Spleen (tissue), 11 donors: ENCODE data around the gene BRCA1. TPM values are rescaled to one million over a fixed set of nuclear protein-coding genes. Genes with fewer than 3 reads are reported as not detected.
"Not testable (repeated sequence)": the region's sequence is repeated elsewhere in the genome, so short reads cannot be mapped to it uniquely, and the experiment has no call there.

Experiments used
- DNase-seq: peaks from one replicate; pipeline ENCODE4 v3.0.0-alpha.2; 2020
- H3K27ac ChIP-seq, 8 donors: fragments of 200-600 bp; sonication (generic) in 7 of 8; 1 replicate in 4 of 8; 2 replicates in 4 of 8; pipeline versions ENCODE4 v1.5.0 to v1.8.0; 2016 to 2021; ENCODE audit warnings: inconsistent platforms in 4 of 8, mild to moderate bottlenecking in 4 of 8, moderate library complexity in 1 of 8
- H3K27me3 ChIP-seq, 7 donors: fragments of 200-600 bp; sonication (generic) in 6 of 7; replicated peaks in 1 of 7; 1 replicate in 4 of 7; 2 replicates in 3 of 7; pipeline versions ENCODE4 v1.5.0 to v1.8.0; 2016 to 2021; ENCODE audit warnings: inconsistent platforms in 3 of 7, mild to moderate bottlenecking in 1 of 7
- H3K36me3 ChIP-seq, 6 donors: fragments of 200-600 bp; sonication (generic) in 5 of 6; 1 replicate in 4 of 6; 2 replicates in 2 of 6; pipeline versions ENCODE4 v1.5.0 to v1.8.0; 2016 to 2021; ENCODE audit warnings: inconsistent platforms in 2 of 6
- H3K4me1 ChIP-seq, 6 donors: fragments of 200-600 bp; sonication (generic) in 5 of 6; 1 replicate in 3 of 6; 2 replicates in 3 of 6; pipeline versions ENCODE4 v1.5.0 to v1.8.0; 2016 to 2021; ENCODE audit warnings: inconsistent platforms in 3 of 6
- H3K4me3 ChIP-seq, 8 donors: fragments of 200-600 bp; sonication (generic) in 7 of 8; 1 replicate in 4 of 8; 2 replicates in 4 of 8; pipeline versions ENCODE4 v1.5.0 to v1.8.0; 2016 to 2021; ENCODE audit warnings: inconsistent platforms in 4 of 8, mild to moderate bottlenecking in 4 of 8, moderate library complexity in 2 of 8
- H3K9me3 ChIP-seq, 8 donors: fragments of 200-600 bp; sonication (generic) in 7 of 8; 1 replicate in 4 of 8; 2 replicates in 4 of 8; pipeline versions ENCODE4 v1.5.0 to v1.8.0; 2016 to 2021; ENCODE audit warnings: inconsistent platforms in 4 of 8
- POLR2A ChIP-seq, 3 donors: fragments of 450-650 bp; IDR thresholded peaks; one replicate each; pipeline ENCODE4 v1.5.1; 2017; ENCODE audit warnings: antibody characterized with exemption in 3 of 3, mild to moderate bottlenecking in 1 of 3
- POLR2AphosphoS5 ChIP-seq, 3 donors: sonication (generic); formaldehyde crosslinking; IDR thresholded peaks; one replicate each; pipeline ENCODE4 v1.5.1; 2017; ENCODE audit warnings: antibody characterized with exemption in 3 of 3
- WGBS, 5 donors: extraction: QIAGEN DNeasy Blood & Tissue Kit in 3 of 5; methylation state at CpG; one replicate each; pipeline versions ENCODE4 v1.1.5 to v1.1.7; 2013 to 2018; 5-methylcytosine and 5-hydroxymethylcytosine counted together
- intact Hi-C: fragments of 100-400 bp; cut with DNase I; formaldehyde crosslinking; loops from one replicate; pipeline ENCODE4 v1.15.0; 2023; ENCODE audit warnings: low total_unique reads
- polyA plus RNA-seq, 3 donors: library from polyadenylated mRNA; stranded (reverse); fragments of 200-250 nt; gene quantifications; one replicate each; pipeline ENCODE4 v1.2.1, GENCODE V29; 2013
- total RNA-seq, 7 donors: library from RNA; depleted of rRNA in 3 of 7; stranded (reverse); fragments of >200 nt in 3 of 7; fragmentation: NEBNext Ultra II Directional in 4 of 7; extraction: Animal tissue kit (Norgen Biotek cat#: 25700) in 4 of 7; gene quantifications; one replicate each; pipeline versions ENCODE4 v1.1.0 to v1.2.1, GENCODE V29; 2016 to 2021
- TF ChIP-seq, protein P1 (sequence below), 11 experiments: fragments of 200-600 bp in 7 of 11; fragments of 450-650 bp in 4 of 11; sonication (generic) in 4 of 11; IDR thresholded peaks in 8 of 11; conservative IDR thresholded peaks in 3 of 11; 1 replicate in 7 of 11; 2 replicates in 4 of 11; pipeline versions ENCODE4 v1.4.0 to v1.8.0; 2016 to 2021; ENCODE audit warnings: antibody characterized with exemption in 11 of 11, inconsistent platforms in 4 of 11, mild to moderate bottlenecking in 1 of 11
- donor health status: healthy with polysubstance abuse.
- donor health status: DM: no; HTN: no; CAD: no; lungs with moderate emphysema.
- donor health status: DM: no; HTN: no; CAD: no.
- donor health status: Bipolar disorder and iron deficiency.
- donor health status: healthy.
- donor health status: DM: no; HTN: no; CAD: no.
- donor health status: DM: yes; HTN: yes; CAD: no.

BRCA1 gene
- total and polyA plus RNA-seq, 10 donors = 1.3 to 13.6 (median 9.1) TPM

DNA sequence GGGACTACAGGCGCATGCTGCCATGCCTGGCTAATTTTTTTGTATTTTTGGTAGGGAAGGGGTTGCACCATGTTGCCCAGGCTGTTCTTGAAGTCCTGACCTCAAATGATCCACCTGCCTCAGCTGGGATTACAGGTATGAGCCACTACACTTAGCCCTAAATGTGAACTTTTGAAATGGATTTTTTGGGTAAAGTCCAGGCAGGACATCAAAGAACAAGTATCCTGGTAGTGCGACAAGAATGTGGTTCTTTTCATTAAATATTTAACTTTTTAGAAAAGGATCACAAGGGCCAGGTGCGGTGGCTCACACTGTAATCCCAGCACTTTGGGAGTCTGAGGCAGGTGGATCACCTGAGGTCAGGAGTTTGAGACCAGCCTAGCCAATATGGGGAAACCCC, 30.5 kb upstream of the BRCA1 start:
- Histone ChIP-seq H3K4me1 (no peaks in the 10 kb centered on the region), H3K27ac (no peak overlapping the region), H3K36me3 (peaks cover 0 to 26% (median 0%) of the 10 kb centered on the region in 6 donors), H3K9me3 (peaks cover 0 to 9% (median 0%) of the 10 kb centered on the region in 8 donors), H3K4me3 (no peak overlapping the region), H3K27me3 (no peaks in the 10 kb centered on the region)
- TF ChIP-seq, protein P1, sequence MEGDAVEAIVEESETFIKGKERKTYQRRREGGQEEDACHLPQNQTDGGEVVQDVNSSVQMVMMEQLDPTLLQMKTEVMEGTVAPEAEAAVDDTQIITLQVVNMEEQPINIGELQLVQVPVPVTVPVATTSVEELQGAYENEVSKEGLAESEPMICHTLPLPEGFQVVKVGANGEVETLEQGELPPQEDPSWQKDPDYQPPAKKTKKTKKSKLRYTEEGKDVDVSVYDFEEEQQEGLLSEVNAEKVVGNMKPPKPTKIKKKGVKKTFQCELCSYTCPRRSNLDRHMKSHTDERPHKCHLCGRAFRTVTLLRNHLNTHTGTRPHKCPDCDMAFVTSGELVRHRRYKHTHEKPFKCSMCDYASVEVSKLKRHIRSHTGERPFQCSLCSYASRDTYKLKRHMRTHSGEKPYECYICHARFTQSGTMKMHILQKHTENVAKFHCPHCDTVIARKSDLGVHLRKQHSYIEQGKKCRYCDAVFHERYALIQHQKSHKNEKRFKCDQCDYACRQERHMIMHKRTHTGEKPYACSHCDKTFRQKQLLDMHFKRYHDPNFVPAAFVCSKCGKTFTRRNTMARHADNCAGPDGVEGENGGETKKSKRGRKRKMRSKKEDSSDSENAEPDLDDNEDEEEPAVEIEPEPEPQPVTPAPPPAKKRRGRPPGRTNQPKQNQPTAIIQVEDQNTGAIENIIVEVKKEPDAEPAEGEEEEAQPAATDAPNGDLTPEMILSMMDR (IDR thresholded peaks at IDR 0.05 in 8 of 11, conservative IDR thresholded peaks at IDR 0.05 in 3 of 11) = no peak
- TF ChIP-seq POLR2A (IDR thresholded peaks at IDR 0.05) (no peak), POLR2AphosphoS5 (IDR thresholded peaks at IDR 0.05) (no peak)
- DNase-seq = no peak
- 95 to 100% (median 97%) methylated on average over 3 of the region's 3 CpGs for WGBS, 5 donors
- intact Hi-C loops = no loop called here

DNA sequence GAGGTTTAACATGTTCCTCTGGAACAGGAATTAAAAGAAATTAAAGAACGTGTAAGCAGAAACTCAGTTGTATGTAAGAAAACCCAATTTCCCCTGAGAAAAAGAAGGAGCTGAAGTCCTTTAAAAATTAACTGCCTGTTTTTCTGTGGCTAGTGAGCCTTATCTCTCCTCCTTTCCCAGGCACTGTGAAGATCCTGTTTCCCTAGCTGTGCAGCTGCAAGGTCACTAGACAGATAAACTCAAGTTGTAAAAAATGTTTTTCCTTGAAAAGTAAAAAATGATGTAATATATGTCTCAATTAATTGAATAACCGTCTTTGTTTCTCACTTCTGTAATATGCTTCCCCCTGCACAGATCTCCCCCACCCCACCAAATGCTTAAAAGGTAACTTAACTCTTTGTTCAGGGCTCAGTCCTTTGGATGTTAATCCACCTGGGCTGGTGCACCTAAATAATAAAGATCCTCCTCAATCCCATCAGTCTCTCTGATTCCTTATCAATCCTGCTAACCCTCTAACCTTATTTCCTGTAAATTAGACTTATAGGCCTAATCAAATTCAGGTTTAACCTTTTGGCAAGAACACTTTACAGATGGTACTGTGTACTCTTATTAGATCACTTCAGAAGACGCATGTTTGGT, 28.2 kb upstream of the BRCA1 start:
- DNase-seq, H3K4me1 ChIP-seq, H3K27me3 ChIP-seq, H3K27ac ChIP-seq, intact Hi-C loops, H3K9me3 ChIP-seq, H3K4me3 ChIP-seq: not testable (repeated sequence)
- 51 to 76% (median 65%) methylated on average over 3 of the region's 3 CpGs for WGBS, 5 donors
- peaks cover 0 to 22% (median 0%) of the 10 kb centered on the region in 6 donors for H3K36me3 ChIP-seq

DNA sequence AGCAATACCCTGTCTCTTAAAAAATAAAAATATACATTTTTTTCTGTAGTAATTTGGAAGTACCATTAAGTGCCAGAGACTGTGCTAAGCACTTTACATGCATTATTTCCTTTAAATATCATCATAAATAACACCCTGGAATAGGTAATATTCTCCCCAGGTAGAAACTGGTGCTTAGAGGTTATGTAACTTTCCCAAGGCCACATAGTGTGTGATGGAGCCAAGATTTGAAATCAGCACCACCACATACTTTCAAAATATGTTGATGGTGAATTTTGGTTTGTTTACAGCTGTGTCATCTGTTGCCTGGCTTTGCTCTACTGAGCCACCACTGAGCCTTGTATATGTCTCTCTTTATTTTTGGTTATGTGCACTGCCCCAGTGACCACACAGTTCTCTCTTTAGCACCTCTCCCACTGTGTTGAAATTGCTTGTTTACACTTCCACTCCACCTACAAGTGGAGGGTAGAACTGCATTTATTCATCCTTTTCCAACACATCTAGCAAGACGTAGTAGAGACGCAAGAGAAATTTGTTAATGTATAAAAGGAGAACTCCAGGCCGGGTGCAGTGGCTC, 26.8 kb upstream of the BRCA1 start:
- Histone ChIP-seq H3K9me3 (peaks cover 0 to 9% (median 0%) of the 10 kb centered on the region in 8 donors), H3K36me3 (peaks cover 0 to 21% (median 0%) of the 10 kb centered on the region in 6 donors), H3K4me1 (no peaks in the 10 kb centered on the region), H3K27me3 (no peaks in the 10 kb centered on the region), H3K27ac (no peak overlapping the region), H3K4me3 (no peak overlapping the region)
- intact Hi-C loops = no loop called here
- WGBS, 5 donors = 84 to 98% (median 96%) methylated on average over 3 of the region's 3 CpGs
- no peak for DNase-seq
- TF ChIP-seq POLR2A (IDR thresholded peaks at IDR 0.05) = no peak
- TF ChIP-seq POLR2AphosphoS5 (IDR thresholded peaks at IDR 0.05) = no peak
- TF ChIP-seq, protein P1 (IDR thresholded peaks at IDR 0.05 in 8 of 11, conservative IDR thresholded peaks at IDR 0.05 in 3 of 11) = no peak

DNA sequence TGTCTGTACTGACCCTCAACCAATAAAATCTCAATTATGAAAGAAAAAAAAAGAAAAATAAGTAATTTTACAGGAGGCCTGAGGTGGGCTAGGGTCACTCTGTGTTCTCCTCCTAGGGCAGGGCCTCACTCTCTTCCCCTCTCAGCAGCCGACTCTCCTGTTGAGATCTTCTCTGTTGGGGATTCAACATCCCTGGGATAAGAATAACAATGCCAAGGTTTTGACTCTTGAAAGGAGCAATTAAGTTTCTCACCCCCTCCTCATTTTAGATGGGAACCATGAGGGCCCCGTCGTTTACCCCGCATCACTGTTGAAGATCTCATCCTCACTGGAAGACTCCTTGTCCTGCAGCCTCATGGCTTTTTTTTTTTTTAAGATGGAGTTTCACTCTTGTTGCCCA, 21.5 kb upstream of the BRCA1 start:
- Histone ChIP-seq H3K4me1 (no peaks in the 10 kb centered on the region), H3K4me3 (no peak overlapping the region), H3K36me3 (peaks cover 0 to 42% (median 2%) of the 10 kb centered on the region in 6 donors), H3K9me3 (no peaks in the 10 kb centered on the region), H3K27me3 (no peaks in the 10 kb centered on the region), H3K27ac (no peak overlapping the region)
- intact Hi-C loops = no loop called here
- no peak for DNase-seq
- WGBS, 5 donors = 93 to 99% (median 96%) methylated on average over 4 of the region's 4 CpGs
- no peak for TF ChIP-seq POLR2AphosphoS5 (IDR thresholded peaks at IDR 0.05)
- TF ChIP-seq POLR2A (IDR thresholded peaks at IDR 0.05) = no peak
- TF ChIP-seq, protein P1 (IDR thresholded peaks at IDR 0.05 in 8 of 11, conservative IDR thresholded peaks at IDR 0.05 in 3 of 11) = no peak
